ENCODE measurements around the gene CSNK2B.

The CSNK2B gene

GRCh38 chr6:31715022-31715958, 49.4 kb downstream of the CSNK2B start, which contains the start of gene LY6G6D:
Gene LY6G6D, plus strand, starts transcription at chr6:31715348. Its CDS starts 8 bp downstream, at chr6:31715356.
- Histone ChIP-seq H3K36me3 (ENCODE audit: low read depth) (no peaks in the 10 kb centered on the region), H3K9me3 (ENCODE audit: severe bottlenecking) (no peaks in the 10 kb centered on the region), H3K27ac (ENCODE audit: poor library complexity, severe bottlenecking) (no peak within 1 kb of the TSS), H3K27me3 (ENCODE audit: insufficient read depth, poor library complexity, severe bottlenecking) (no peaks in the 10 kb centered on the region), H3K4me3 (ENCODE audit: severe bottlenecking) (no peak within 1 kb of the TSS), H3K4me1 (ENCODE audit: insufficient read depth, poor library complexity, severe bottlenecking) (peaks cover 21% of the 10 kb centered on the region)
- no peak for ATAC-seq (ENCODE audit: low read depth)
- TF ChIP-seq, protein P1, sequence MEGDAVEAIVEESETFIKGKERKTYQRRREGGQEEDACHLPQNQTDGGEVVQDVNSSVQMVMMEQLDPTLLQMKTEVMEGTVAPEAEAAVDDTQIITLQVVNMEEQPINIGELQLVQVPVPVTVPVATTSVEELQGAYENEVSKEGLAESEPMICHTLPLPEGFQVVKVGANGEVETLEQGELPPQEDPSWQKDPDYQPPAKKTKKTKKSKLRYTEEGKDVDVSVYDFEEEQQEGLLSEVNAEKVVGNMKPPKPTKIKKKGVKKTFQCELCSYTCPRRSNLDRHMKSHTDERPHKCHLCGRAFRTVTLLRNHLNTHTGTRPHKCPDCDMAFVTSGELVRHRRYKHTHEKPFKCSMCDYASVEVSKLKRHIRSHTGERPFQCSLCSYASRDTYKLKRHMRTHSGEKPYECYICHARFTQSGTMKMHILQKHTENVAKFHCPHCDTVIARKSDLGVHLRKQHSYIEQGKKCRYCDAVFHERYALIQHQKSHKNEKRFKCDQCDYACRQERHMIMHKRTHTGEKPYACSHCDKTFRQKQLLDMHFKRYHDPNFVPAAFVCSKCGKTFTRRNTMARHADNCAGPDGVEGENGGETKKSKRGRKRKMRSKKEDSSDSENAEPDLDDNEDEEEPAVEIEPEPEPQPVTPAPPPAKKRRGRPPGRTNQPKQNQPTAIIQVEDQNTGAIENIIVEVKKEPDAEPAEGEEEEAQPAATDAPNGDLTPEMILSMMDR (IDR thresholded peaks at IDR 0.05; ENCODE audit: poor library complexity, severe bottlenecking) = no peak
- DNase-seq (ENCODE audit: low spot score) = no peak

GRCh38 chr6:31717499-31718222, 51.8 kb downstream of the CSNK2B start:
- DNase-seq (ENCODE audit: low spot score) (no peak), ATAC-seq (ENCODE audit: low read depth) (peak; percentile 40; the same call in 1 of the 3 replicates)
- peaks cover 16% of the 10 kb centered on the region for H3K4me1 ChIP-seq (ENCODE audit: insufficient read depth, poor library complexity, severe bottlenecking)
- no peaks in the 10 kb centered on the region for H3K36me3 ChIP-seq (ENCODE audit: low read depth)
- H3K9me3 ChIP-seq (ENCODE audit: severe bottlenecking) = no peaks in the 10 kb centered on the region
- peak overlapping the region; percentile 39 for H3K27ac ChIP-seq (ENCODE audit: poor library complexity, severe bottlenecking)
- TF ChIP-seq, protein P1 (IDR thresholded peaks at IDR 0.05; ENCODE audit: poor library complexity, severe bottlenecking) = peak; percentile 25
- H3K27me3 ChIP-seq (ENCODE audit: insufficient read depth, poor library complexity, severe bottlenecking) = no peaks in the 10 kb centered on the region
- no peak overlapping the region for H3K4me3 ChIP-seq (ENCODE audit: severe bottlenecking)

DNA sequence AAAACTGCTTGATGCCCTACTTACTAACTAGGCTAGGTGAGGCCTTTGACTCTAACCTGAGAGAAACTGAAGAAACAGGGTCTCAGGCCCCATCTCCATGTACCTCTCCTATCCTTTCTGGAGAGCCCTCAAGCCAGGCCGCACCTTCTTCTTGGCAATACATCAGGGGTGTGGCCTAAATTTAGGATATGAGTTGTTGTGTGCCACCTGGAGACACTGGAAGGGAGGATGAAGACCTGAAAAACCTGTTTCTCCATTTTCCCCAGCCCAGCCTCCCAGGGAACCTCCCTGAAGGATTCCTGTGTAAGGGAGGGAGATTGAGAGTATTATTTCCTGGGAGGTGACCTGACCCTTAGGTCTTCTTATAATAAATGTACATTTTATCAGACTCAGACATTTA, 52.4 kb downstream of the CSNK2B start:
- TF ChIP-seq, protein P1 (IDR thresholded peaks at IDR 0.05; ENCODE audit: poor library complexity, severe bottlenecking) = no peak
- peaks cover 16% of the 10 kb centered on the region for H3K4me1 ChIP-seq (ENCODE audit: insufficient read depth, poor library complexity, severe bottlenecking)
- DNase-seq (ENCODE audit: low spot score) (no peak), ATAC-seq (ENCODE audit: low read depth) (peak; percentile 81)
- H3K27ac ChIP-seq (ENCODE audit: poor library complexity, severe bottlenecking) = peak overlapping the region; percentile 39
- H3K4me3 ChIP-seq (ENCODE audit: severe bottlenecking) = no peak overlapping the region
- no peaks in the 10 kb centered on the region for H3K36me3 ChIP-seq (ENCODE audit: low read depth)
- H3K27me3 ChIP-seq (ENCODE audit: insufficient read depth, poor library complexity, severe bottlenecking) = no peaks in the 10 kb centered on the region
- H3K9me3 ChIP-seq (ENCODE audit: severe bottlenecking) = no peaks in the 10 kb centered on the region

GRCh38 chr6:31719001-31719400, 53.1 kb downstream of the CSNK2B start:
- Histone ChIP-seq H3K36me3 (ENCODE audit: low read depth) (no peaks in the 10 kb centered on the region), H3K4me1 (ENCODE audit: insufficient read depth, poor library complexity, severe bottlenecking) (peaks cover 16% of the 10 kb centered on the region), H3K27ac (ENCODE audit: poor library complexity, severe bottlenecking) (peak overlapping the region; percentile 39), H3K4me3 (ENCODE audit: severe bottlenecking) (no peak overlapping the region), H3K27me3 (ENCODE audit: insufficient read depth, poor library complexity, severe bottlenecking) (no peaks in the 10 kb centered on the region), H3K9me3 (ENCODE audit: severe bottlenecking) (no peaks in the 10 kb centered on the region)
- ATAC-seq (ENCODE audit: low read depth) (no peak), DNase-seq (ENCODE audit: low spot score) (no peak)
- TF ChIP-seq, protein P1 (IDR thresholded peaks at IDR 0.05; ENCODE audit: poor library complexity, severe bottlenecking) = no peak
